GM12865 (cell line): Measurements from ENCODE around the gene SLC2A9.
"Not testable (repeated sequence)": the region's sequence is repeated elsewhere in the genome, so short reads cannot be mapped to it uniquely, and the experiment has no call there.

Experiments used
- DNase-seq: peaks from one replicate; pipeline ENCODE4 v3.0.0; 2010; ENCODE audit warnings: low read depth
- H3K4me3 ChIP-seq: 2 replicates; pipeline ENCODE4 v1.5.1; 2011; ENCODE audit warnings: mild to moderate bottlenecking, low read depth, low read length, control low read depth
- CTCF ChIP-seq: IDR thresholded peaks from 2 replicates; pipeline ENCODE4 v1.5.1; 2011; ENCODE audit warnings: low read length, control low read depth, low read depth, inconsistent platforms; ENCODE audit not compliant: insufficient read depth; ENCODE audit errors: missing control alignments

Gene SLC2A9

GRCh38 chr4:9989918-9990635 is 31.2 kb downstream of the SLC2A9 start:
- H3K4me3 ChIP-seq: no peak overlapping the region
- TF ChIP-seq CTCF: no peak
- DNase-seq: no peak

- DNase-seq: no peak
Observed at GRCh38 chr4:9988933-9989332, 32.4 kb downstream of the SLC2A9 start.

GRCh38 chr4:9988363-9988749 is 32.9 kb downstream of the SLC2A9 start:
- peak overlapping the region; percentile 39 for H3K4me3 ChIP-seq
- TF ChIP-seq CTCF: no peak

More at GRCh38 chr4:9988933-9989332, 32.4 kb downstream of the SLC2A9 start:
- no peak overlapping the region for H3K4me3 ChIP-seq
- TF ChIP-seq CTCF: no peak

GRCh38 chr4:9987749-9988362 is 33.4 kb downstream of the SLC2A9 start:
- no peak for TF ChIP-seq CTCF

More at GRCh38 chr4:9988363-9988749, 32.9 kb downstream of the SLC2A9 start:
- no peak for DNase-seq

GRCh38 chr4:9984621-9985020 is 36.7 kb downstream of the SLC2A9 start:
- DNase-seq: no peak
- no peak for TF ChIP-seq CTCF
- H3K4me3 ChIP-seq: no peak overlapping the region

More at GRCh38 chr4:9987749-9988362, 33.4 kb downstream of the SLC2A9 start:
- peak overlapping the region; percentile 39 for H3K4me3 ChIP-seq
- DNase-seq: no peak

GRCh38 chr4:9983211-9983610 is 38.1 kb downstream of the SLC2A9 start:
- no peak overlapping the region for H3K4me3 ChIP-seq
- no peak for DNase-seq
- no peak for TF ChIP-seq CTCF

- DNase-seq, H3K4me3 ChIP-seq: not testable (repeated sequence)
Observed at GRCh38 chr4:9981899-9982298, 39.4 kb downstream of the SLC2A9 start.
